ENCODE results near the gene GABRG3. TPM values are rescaled to one million over a fixed set of nuclear protein-coding genes. Genes with fewer than 3 reads are reported as not detected.

GABRG3 gene
- total RNA-seq, 1 donor from 2014 or later, result not detected

DNA sequence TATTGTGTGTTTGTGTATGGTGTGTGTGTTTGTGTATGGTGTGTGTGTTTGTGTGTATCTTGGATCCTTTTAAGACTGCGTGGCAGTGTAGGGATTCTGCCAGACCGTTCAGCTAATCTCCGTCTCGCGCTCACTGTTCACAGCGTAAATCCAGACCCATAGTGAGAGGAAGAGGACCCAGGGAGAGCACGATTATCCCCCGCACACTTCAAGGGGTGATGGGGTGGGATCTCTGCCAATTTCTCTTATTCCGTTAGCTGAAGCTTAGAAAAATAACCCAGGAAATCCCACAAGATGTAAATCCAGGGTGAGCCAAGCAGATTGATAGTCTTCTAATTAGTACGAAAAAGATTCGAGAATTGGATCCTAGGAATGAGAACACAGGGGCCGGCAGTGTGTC is 381.2 kb downstream of the GABRG3 start:
- no peak for FAIRE-seq

DNA sequence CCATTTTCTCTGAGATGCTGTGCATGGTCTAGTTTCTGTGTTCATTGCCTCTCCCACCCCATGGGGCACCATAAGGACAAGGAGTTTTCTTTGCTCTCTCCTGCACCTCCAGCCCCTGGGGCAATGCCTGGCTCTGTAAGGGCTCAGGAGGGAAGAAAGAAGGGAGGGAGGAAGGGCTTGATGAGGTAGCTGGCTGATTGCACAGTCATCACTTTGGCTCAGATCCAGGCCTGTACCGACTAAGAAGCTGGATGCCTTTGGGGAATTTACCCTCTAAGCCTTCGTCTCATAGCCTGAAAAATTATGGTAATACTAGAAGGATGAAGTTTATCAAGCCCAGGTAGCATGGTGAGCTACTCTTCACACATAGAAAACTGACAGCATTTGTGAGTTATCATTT is 382.9 kb downstream of the GABRG3 start:
- FAIRE-seq (no peak), DNase-seq (ENCODE audit: low read depth) (peak; percentile 47)
- TF ChIP-seq, protein P1, sequence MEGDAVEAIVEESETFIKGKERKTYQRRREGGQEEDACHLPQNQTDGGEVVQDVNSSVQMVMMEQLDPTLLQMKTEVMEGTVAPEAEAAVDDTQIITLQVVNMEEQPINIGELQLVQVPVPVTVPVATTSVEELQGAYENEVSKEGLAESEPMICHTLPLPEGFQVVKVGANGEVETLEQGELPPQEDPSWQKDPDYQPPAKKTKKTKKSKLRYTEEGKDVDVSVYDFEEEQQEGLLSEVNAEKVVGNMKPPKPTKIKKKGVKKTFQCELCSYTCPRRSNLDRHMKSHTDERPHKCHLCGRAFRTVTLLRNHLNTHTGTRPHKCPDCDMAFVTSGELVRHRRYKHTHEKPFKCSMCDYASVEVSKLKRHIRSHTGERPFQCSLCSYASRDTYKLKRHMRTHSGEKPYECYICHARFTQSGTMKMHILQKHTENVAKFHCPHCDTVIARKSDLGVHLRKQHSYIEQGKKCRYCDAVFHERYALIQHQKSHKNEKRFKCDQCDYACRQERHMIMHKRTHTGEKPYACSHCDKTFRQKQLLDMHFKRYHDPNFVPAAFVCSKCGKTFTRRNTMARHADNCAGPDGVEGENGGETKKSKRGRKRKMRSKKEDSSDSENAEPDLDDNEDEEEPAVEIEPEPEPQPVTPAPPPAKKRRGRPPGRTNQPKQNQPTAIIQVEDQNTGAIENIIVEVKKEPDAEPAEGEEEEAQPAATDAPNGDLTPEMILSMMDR (IDR thresholded peaks at IDR 0.05; ENCODE audit: insufficient read depth, low read length, severe bottlenecking), result no peak
- H3K4me3 ChIP-seq (ENCODE audit: low read depth, low read length), result no peak overlapping the region
- H3K27me3 ChIP-seq (ENCODE audit: control insufficient read depth, insufficient read depth, low read length), result no peaks in the 10 kb centered on the region
- H3K36me3 ChIP-seq (ENCODE audit: control insufficient read depth, insufficient read depth, low read length), result no peaks in the 10 kb centered on the region

More for the DNA sequence above, 381.2 kb downstream of the GABRG3 start:
- no peaks in the 10 kb centered on the region for H3K27me3 ChIP-seq (ENCODE audit: control insufficient read depth, insufficient read depth, low read length)
- DNase-seq (ENCODE audit: low read depth), result no peak
- no peaks in the 10 kb centered on the region for H3K36me3 ChIP-seq (ENCODE audit: control insufficient read depth, insufficient read depth, low read length)
- TF ChIP-seq, protein P1 (IDR thresholded peaks at IDR 0.05; ENCODE audit: insufficient read depth, low read length, severe bottlenecking), result no peak
- no peak overlapping the region for H3K4me3 ChIP-seq (ENCODE audit: low read depth, low read length)

DNA sequence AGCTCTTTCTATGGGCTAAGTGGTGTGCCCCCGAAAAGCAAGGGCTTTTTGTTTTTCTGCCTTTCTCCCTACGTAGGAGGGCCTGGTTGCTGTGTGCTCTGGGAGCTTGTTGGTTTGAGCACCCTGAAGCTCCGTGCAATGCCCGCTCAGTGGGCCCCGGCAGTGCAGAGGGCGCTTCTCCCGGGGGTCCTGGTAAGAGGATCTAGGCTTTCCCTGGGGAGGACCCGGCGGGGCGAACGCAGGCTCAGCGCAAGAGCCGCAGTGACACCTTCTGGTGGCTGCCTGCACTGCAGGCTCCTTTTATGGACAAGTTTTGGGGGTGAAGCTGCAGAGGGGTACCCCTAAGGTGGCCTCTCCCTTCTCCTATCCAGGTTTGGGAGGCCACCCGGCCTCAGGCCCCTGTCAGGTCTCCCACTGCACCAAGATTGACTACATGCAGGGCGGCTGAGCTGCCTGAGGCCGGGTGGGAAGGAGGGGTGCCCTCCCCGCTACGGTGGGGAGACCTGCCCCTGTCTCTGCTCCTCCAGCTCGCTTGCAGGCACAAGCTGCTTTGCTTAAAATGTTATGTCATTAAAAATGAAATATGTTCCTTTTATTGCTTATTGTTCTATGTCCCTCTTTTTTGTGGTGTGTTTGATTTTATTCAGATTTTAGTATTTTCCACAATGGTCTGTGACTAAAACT is 387.9 kb downstream of the GABRG3 start:
- TF ChIP-seq, protein P1 (IDR thresholded peaks at IDR 0.05; ENCODE audit: insufficient read depth, low read length, severe bottlenecking), result peak; percentile 43
- Histone ChIP-seq H3K36me3 (ENCODE audit: control insufficient read depth, insufficient read depth, low read length) (no peaks in the 10 kb centered on the region), H3K4me3 (ENCODE audit: low read depth, low read length) (no peak overlapping the region), H3K27me3 (ENCODE audit: control insufficient read depth, insufficient read depth, low read length) (no peaks in the 10 kb centered on the region)
- FAIRE-seq (no peak), DNase-seq (ENCODE audit: low read depth) (no peak)

DNA sequence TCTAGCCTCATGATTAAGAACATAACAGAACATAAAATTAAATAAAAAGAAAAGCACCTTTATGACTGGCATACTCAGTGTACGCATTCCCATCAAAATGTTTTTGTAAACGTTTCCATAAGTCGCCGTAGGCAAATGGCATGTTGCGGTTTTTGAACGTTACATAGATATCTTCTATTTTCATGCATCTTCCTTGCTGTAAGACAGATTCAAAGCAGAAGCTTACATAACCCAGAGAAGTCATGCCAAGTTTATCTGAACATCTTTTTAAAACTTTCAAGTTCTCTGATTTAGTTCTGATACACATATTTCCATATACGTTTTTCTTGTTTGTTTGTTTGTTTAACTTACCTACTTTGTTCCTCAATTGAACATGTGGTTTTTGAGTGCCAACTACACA is 388.6 kb downstream of the GABRG3 start:
- H3K4me3 ChIP-seq (ENCODE audit: low read depth, low read length), result no peak overlapping the region
- TF ChIP-seq, protein P1 (IDR thresholded peaks at IDR 0.05; ENCODE audit: insufficient read depth, low read length, severe bottlenecking), result no peak
- FAIRE-seq, result no peak
- no peak for DNase-seq (ENCODE audit: low read depth)
- no peaks in the 10 kb centered on the region for H3K27me3 ChIP-seq (ENCODE audit: control insufficient read depth, insufficient read depth, low read length)
- H3K36me3 ChIP-seq (ENCODE audit: control insufficient read depth, insufficient read depth, low read length), result no peaks in the 10 kb centered on the region

DNA sequence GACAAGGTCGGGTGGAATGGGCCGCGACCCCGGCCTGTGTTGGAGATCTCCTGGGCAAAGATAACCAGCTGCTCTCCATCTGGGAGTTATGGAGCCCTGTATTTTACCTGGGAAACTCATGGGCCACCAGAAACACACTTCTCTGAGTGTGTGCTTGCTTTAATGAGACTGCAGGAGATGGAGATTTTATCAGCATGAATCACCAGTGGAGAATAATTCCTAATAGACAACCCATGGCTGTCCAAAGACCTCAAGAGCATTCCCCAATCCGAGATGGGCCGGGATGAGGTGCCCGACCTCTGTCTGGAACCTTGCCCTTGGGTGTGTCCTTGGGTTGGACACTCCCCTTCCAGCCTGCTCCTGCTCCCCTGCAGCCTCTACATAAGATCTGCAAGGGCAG is 389.3 kb downstream of the GABRG3 start:
- Histone ChIP-seq H3K36me3 (ENCODE audit: control insufficient read depth, insufficient read depth, low read length) (no peaks in the 10 kb centered on the region), H3K27me3 (ENCODE audit: control insufficient read depth, insufficient read depth, low read length) (no peaks in the 10 kb centered on the region), H3K4me3 (ENCODE audit: low read depth, low read length) (no peak overlapping the region)
- FAIRE-seq (no peak), DNase-seq (ENCODE audit: low read depth) (no peak)
- TF ChIP-seq, protein P1 (IDR thresholded peaks at IDR 0.05; ENCODE audit: insufficient read depth, low read length, severe bottlenecking), result no peak

DNA sequence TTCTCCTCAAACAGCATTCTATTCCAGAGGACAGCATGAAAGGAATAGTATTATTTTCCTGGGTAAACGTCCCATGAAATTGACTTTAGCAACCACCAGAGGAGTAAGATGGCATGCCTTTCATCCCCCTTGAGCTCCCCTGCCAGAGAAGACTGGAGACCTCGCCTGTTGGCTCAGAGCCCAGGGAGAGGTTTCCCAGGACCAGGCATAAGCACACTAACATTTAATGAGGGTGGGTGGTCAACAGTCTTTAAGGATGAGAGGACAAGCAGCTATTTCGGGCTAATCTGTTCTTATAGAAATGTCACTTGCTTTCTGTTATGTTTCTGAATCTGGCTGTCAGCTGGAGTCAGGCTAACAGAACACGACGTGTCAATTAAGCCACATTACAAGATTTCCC is 390.5 kb downstream of the GABRG3 start:
- no peak for FAIRE-seq
- no peak for DNase-seq (ENCODE audit: low read depth)
- Histone ChIP-seq H3K36me3 (ENCODE audit: control insufficient read depth, insufficient read depth, low read length) (no peaks in the 10 kb centered on the region), H3K27me3 (ENCODE audit: control insufficient read depth, insufficient read depth, low read length) (no peaks in the 10 kb centered on the region), H3K4me3 (ENCODE audit: low read depth, low read length) (no peak overlapping the region)
- TF ChIP-seq, protein P1 (IDR thresholded peaks at IDR 0.05; ENCODE audit: insufficient read depth, low read length, severe bottlenecking), result no peak
